Right cardiac atrium (tissue), 5 donors: ENCODE measurements around the gene TSC22D4. TPM values are rescaled to one million over a fixed set of nuclear protein-coding genes. Genes with fewer than 3 reads are reported as not detected.
"Not testable (repeated sequence)": the region's sequence is repeated elsewhere in the genome, so short reads cannot be mapped to it uniquely, and the experiment has no call there.

Source experiments
- ATAC-seq, 2 donors: fragments of 200-7000 bp; cut with Tn5 transposase; one replicate each; pipeline versions ENCODE4 v1.8.0 to v1.9.1; 2020; ENCODE audit warnings: moderate library complexity in 2 of 2, mild to moderate bottlenecking in 1 of 2
- DNase-seq, 3 donors: peaks; one replicate each; pipeline ENCODE4 v3.0.0-alpha.2; 2020
- H3K27ac ChIP-seq: one replicate; pipeline ENCODE4 v1.5.1; 2013; ENCODE audit warnings: mild to moderate bottlenecking, low read length, control low read depth, moderate library complexity
- H3K27me3 ChIP-seq: one replicate; pipeline ENCODE4 v1.6.1; 2013; ENCODE audit not compliant: control insufficient read depth, insufficient read depth
- H3K4me1 ChIP-seq: one replicate; pipeline ENCODE4 v1.6.1; 2013; ENCODE audit warnings: low read length; ENCODE audit not compliant: control insufficient read depth, insufficient read depth
- H3K4me3 ChIP-seq: one replicate; pipeline ENCODE4 v1.5.1; 2013; ENCODE audit warnings: low read length, control low read depth
- H3K9me3 ChIP-seq: one replicate; pipeline ENCODE4 v1.6.1; 2013; ENCODE audit warnings: low read length; ENCODE audit not compliant: control insufficient read depth
- WGBS: extraction: QIAGEN DNeasy Blood & Tissue Kit; methylation state at CpG from one replicate; pipeline ENCODE4 v1.1.7; 2013; 5-methylcytosine and 5-hydroxymethylcytosine counted together
- intact Hi-C, 4 donors: fragments of 100-400 bp; cut with DNase I; formaldehyde crosslinking; loops; one replicate each; pipeline versions ENCODE4 v1.11.0 to v1.14.0; 2022 to 2023
- polyA plus RNA-seq: library from polyadenylated mRNA; stranded (reverse); fragments of 200-250 nt; gene quantifications from one replicate; pipeline ENCODE4 v1.2.3, GENCODE V29; 2013
- total RNA-seq, 4 donors: library from RNA; stranded (reverse); fragmentation: NEBNext Ultra II Directional; extraction: Animal tissue kit (Norgen Biotek cat#: 25700); gene quantifications; one replicate each; pipeline ENCODE4 v1.2.1, GENCODE V29; 2021
- donor health status: healthy with polysubstance abuse.
- donor health status: DM: no; HTN: yes; CAD: no.
- donor health status: DM: no; HTN: no; CAD: no.
- donor health status: DM: no; HTN: yes; CAD: no; lungs with severe emphysema.
- donor health status: DM: yes; HTN: yes; CAD: no.

The TSC22D4 gene
- total and polyA plus RNA-seq, 5 donors = 36.7 to 63.6 (median 55.1) TPM

DNA sequence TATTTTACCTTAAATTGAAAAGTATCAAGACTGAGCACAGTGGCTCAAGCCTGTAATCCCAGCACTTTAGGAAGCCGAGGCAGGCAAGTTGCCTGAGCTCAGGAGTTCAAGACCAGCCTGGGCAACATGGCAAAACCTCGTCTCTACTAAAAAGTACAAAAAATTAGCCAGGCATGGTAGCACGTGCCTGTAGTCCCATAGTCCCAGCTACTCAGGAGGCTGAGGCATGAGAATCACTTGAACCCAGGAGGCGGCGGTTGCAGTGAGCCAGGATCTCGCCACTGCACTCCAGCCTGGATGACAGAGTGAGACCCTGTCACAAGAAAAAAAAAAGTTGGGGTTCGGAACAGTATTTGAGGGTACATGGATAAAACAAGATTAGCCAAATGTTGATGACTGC, 39.8 kb downstream of the TSC22D4 start:
- H3K4me3 ChIP-seq, H3K9me3 ChIP-seq, ATAC-seq, DNase-seq, intact Hi-C loops, H3K4me1 ChIP-seq, H3K27me3 ChIP-seq, H3K27ac ChIP-seq: not testable (repeated sequence)
- 90% methylated on average over 7 of the region's 7 CpGs for WGBS

DNA sequence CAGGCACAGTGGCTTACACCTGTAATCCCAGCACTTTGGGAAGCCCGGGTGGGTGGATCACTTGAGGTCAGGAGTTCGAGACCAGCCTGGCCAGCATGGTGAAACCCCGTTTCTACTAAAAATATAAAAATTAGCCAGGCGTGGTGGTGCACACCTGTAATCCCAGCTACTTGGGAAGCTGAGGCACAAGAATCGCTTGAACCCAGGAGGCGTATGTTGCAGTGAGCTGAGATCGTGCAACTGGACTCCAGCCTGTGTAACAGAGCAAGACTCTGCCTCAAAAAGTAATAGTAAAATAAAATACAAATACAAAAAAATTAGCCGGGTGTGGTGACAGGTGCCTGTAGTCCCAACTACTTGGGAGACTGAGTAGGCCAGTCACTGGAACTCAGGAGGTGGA, 40.3 kb downstream of the TSC22D4 start:
- H3K4me3 ChIP-seq, H3K9me3 ChIP-seq, H3K27ac ChIP-seq, ATAC-seq, intact Hi-C loops, H3K4me1 ChIP-seq, DNase-seq, H3K27me3 ChIP-seq: not testable (repeated sequence)
- 93% methylated on average over 8 of the region's 8 CpGs for WGBS

DNA sequence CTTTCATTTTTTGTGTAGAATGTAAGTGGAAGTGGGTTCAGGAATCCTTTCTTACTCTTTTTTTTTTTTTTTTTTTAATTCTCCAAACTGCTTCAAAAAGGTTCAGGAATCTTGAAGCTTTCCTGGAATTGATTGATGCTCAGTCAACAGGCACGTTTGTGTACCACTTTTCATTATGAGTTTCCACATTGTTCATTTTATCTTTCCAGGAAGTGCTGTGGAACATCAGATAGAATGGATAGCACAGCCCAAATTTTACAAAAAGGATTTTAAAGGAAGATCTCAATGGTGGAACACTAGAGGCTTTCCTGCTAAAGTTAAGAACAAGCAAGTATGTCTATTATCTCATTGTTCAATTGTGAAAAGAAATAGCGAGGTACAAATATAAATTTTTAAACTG, 40.8 kb downstream of the TSC22D4 start:
- ATAC-seq = no peak
- intact Hi-C loops = no loop called here
- H3K27ac ChIP-seq = no peak overlapping the region
- H3K9me3 ChIP-seq = no peaks in the 10 kb centered on the region
- no peaks in the 10 kb centered on the region for H3K27me3 ChIP-seq
- 46% methylated on average over 2 of the region's 2 CpGs for WGBS
- DNase-seq = no peak
- peaks cover 6% of the 10 kb centered on the region for H3K4me1 ChIP-seq
- no peak overlapping the region for H3K4me3 ChIP-seq

DNA sequence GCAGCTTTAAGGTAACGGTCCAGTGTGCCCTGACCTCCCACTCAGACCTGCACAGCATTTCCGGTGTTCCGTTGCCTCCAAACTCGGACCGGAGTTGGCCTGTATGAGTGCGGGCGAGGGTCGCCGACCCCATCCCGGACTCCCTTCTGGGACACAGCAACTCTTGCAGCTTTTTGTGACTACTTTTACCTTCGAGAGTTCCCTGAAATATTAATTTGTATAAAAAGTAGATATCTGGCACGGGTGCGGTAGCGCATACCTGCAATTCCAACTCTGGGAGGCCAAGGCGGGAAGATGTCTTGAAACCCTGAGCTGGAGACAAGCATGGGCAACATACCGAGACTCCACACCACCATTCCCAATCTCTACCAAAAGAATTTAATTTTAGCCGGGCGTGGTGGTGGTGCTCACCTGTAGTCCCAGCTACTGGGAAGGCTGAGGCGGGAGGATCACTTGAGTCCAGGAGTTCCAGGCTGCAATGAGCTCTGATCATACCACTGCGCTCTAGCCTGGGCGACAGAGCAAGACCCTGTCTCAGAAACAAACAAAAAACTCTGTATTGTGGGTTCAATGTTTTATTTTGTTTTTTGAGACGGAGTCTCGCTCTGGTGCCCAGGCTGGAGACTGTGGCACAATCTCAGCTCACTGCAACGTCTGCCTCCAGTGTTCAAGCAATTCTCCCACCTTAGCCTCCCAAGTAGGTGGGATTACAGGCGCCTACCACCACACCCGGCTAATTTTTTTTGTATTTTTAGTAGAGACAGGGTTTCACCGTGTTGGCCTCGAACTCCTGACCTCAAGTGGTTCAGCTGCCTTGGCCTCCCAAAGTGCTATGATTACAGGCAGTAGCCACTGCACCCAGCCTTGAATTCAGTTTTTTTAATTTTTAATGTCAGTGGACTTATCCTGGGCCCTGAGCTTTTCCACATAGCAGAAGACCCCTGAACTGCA, 41.6 kb downstream of the TSC22D4 start:
- peaks cover 6% of the 10 kb centered on the region for H3K4me1 ChIP-seq
- H3K27ac ChIP-seq = no peak overlapping the region

DNA sequence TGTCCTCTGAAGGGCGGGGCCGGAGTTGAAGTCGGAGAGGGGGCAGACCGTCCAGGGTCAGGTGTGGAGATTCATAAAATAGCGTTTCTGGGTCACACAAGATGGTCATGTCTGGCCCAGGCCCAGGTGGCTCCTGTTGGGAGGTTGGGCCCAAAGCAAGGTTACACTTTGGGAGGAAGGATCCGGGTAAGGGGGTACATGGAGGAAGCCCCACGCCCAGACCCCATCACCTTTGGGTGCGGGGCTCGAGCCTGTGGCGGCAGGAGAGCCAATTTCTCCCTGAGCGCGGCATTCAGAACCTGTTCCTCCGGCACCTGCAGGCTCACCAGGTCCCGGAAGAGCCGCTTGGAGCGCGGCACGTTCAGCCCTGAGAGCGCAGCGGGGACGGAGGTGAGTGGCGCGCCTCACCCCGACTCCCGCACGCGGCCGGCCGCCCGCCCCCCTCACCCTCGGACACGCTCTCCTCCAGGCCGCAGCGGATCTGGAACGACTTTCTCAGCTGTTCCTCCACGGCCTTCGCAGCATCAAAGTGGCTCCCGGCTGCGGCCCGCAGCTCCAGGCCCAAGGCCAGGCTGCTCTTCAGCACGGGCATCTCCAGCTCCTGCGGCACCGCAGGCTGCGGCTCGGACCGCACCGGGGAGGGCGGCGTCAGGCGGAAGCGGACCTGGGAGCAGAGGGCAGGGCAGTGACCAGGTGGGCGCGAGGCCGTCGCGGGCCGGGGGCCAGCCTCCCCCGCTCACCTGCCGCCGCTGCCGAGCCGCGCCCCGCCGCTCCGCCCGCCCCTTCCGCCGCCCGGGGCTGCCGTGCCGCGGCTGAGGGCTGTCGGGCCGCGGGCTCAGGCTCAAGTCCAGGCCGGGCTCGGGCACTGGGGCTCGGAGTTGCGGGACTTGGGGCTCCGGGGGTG, 43.4 kb downstream of the TSC22D4 start:
- DNase-seq (peak; percentile 40 to 72 (median 71)), ATAC-seq (peak; percentile 15 to 37)
- no peaks in the 10 kb centered on the region for H3K27me3 ChIP-seq
- peaks cover 12% of the 10 kb centered on the region for H3K4me1 ChIP-seq
- intact Hi-C loops = no loop called here
- no peaks in the 10 kb centered on the region for H3K9me3 ChIP-seq
- peak overlapping the region; percentile 90 for H3K27ac ChIP-seq
- WGBS = 2% methylated on average over 81 of the region's 81 CpGs
- peak overlapping the region; percentile 93 for H3K4me3 ChIP-seq

More for the DNA sequence above, 41.6 kb downstream of the TSC22D4 start:
- WGBS = 91% methylated on average over 28 of the region's 28 CpGs
- H3K9me3 ChIP-seq = no peaks in the 10 kb centered on the region
- H3K27me3 ChIP-seq = no peaks in the 10 kb centered on the region
- ATAC-seq (peak in 1 of 2 donors; percentile 2), DNase-seq (peak in 1 of 3 donors; percentile 55)
- intact Hi-C loops = no loop called here
- no peak overlapping the region for H3K4me3 ChIP-seq

DNA sequence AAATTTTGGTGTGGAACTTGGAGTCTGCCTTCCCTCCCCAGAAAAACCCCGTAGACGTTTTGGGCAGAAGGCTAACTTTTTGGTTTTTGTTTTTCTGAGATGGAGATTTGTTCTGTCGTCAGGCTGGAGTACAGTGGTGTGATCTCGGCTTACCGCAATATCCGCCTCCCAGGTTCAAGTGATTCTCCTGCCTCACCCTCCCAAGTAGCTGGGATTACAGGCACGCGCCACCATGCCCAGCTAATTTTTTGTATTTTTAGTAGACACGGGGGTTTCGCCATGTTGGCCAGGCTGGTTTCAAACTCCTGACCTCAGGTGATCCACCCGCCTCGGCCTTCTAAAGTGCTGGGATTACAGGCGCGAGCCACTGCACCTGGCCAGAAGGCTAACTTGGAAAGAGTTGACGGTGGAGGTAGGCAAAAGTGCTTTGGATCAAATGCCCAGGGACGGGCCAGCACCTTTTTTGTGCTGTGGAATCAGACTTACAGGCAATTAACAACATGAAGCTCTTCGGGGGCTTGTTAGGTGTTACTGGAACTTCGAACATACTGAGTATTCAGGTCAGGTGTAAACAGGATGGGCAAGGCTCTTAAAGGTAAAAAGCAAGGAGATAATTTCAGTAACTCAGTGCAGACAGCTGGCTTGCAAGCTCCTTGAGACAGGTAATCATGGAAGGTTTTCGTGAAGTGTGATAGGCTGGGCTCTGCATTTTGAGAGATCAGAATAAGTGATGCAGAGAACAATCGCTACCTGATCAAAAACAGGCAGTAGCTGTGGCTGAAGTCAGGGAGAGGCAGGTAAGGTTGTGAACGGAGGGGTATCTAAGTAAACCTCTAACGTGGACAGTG, 44.5 kb downstream of the TSC22D4 start:
- Histone ChIP-seq H3K9me3 (no peaks in the 10 kb centered on the region), H3K27ac (no peak overlapping the region), H3K27me3 (no peaks in the 10 kb centered on the region), H3K4me1 (peaks cover 12% of the 10 kb centered on the region), H3K4me3 (no peak overlapping the region)
- intact Hi-C loops = no loop called here
- no peak for DNase-seq
- WGBS = 86% methylated on average over 22 of the region's 22 CpGs
- no peak for ATAC-seq

DNA sequence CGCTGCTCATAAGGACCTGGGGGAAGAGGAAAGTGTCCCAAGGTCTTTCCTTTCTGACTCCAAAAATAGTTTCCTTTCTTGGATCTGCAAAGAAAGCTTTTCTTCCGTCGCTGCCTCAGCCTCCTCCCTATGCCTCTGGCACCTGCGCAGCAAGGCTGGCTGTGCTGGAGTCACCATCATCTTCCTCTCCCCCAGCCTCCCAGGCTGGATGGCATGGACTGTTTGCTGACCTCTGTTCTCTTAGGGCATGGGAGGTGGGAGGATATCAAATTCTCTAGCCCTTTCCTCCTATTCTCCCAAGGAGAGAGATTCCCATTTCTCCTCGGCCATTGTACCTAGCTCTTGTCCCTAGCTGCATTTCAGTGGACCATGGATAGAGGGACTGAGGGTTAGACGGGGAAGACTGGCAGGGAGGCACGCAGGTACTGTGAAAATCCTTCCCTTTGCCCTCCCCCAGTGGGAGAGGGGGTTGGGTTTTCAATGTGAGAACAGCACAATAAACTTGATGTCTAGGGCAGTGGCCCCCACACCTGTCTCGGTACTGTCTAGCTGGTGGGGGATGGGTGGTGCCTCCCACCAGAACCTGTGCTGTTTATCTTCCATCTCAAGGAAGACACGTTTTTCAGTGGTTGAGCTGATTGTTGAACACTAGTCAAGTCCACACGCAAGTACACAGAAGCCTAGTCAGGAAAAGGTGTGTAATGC, 45.3 kb downstream of the TSC22D4 start:
- no peak overlapping the region for H3K27ac ChIP-seq
- whole genome bisulfite sequencing = 73% methylated on average over 10 of the region's 10 CpGs

DNA sequence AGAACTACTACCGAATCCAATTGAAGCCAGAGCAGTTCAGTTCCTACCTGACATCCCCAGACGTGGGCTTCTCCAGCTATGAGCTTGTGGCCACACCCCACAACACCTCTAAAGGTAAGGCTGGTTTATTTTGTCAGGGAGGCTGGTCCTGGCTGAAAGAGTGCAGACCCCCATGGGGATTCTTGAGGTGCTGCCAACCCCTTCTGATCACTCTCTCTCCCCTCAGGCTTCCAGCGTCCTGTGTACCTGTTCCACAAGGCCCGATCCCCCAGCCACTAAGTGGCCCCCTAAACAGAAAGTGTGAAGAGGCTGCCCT, 45.8 kb downstream of the TSC22D4 start:
- WGBS = 59% methylated on average over 4 of the region's 4 CpGs
- intact Hi-C loops = no loop called here
- Histone ChIP-seq H3K27ac (no peak overlapping the region), H3K4me3 (no peak overlapping the region), H3K27me3 (no peaks in the 10 kb centered on the region), H3K4me1 (peaks cover 12% of the 10 kb centered on the region), H3K9me3 (no peaks in the 10 kb centered on the region)
- DNase-seq (no peak), ATAC-seq (no peak)

More for the DNA sequence above, 45.3 kb downstream of the TSC22D4 start:
- intact Hi-C loops = no loop called here
- H3K4me3 ChIP-seq = no peak overlapping the region
- ATAC-seq (no peak), DNase-seq (no peak)
- peaks cover 12% of the 10 kb centered on the region for H3K4me1 ChIP-seq
- no peaks in the 10 kb centered on the region for H3K27me3 ChIP-seq
- H3K9me3 ChIP-seq = no peaks in the 10 kb centered on the region

DNA sequence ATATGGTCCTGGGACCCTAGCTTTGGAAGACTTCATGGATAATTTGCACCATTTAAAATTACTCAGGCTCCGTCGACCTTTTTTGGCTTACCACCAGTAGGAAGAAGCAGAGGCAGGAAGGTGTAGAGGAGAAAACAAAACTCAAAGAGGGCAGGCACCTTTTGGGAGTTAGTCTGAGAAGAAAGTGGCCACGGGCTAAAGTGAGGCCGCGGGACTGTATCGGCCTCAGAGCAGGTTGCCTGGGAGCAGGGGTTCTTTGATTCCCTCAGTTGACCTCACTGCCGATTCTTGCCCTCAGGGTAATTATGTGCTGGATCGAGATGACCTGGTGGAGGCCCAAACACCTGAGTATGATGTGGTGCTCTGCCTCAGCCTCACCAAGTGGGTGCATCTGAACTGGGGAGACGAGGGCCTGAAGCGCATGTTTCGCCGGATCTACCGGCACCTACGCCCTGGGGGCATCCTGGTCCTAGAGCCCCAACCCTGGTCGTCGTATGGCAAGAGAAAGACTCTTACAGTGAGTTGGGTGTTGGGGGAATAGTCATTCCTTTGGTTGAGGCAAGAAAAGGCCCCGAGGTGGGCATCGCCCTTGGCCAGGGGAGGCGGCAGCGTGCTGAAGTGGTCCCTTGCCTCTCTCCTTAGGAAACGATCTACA, 46.3 kb downstream of the TSC22D4 start:
- no peaks in the 10 kb centered on the region for H3K27me3 ChIP-seq
- DNase-seq = no peak
- no peak overlapping the region for H3K27ac ChIP-seq
- H3K4me3 ChIP-seq = no peak overlapping the region
- H3K9me3 ChIP-seq = no peaks in the 10 kb centered on the region
- intact Hi-C loops = no loop called here
- WGBS = 85% methylated on average over 21 of the region's 21 CpGs
- peaks cover 12% of the 10 kb centered on the region for H3K4me1 ChIP-seq
- ATAC-seq = no peak

DNA sequence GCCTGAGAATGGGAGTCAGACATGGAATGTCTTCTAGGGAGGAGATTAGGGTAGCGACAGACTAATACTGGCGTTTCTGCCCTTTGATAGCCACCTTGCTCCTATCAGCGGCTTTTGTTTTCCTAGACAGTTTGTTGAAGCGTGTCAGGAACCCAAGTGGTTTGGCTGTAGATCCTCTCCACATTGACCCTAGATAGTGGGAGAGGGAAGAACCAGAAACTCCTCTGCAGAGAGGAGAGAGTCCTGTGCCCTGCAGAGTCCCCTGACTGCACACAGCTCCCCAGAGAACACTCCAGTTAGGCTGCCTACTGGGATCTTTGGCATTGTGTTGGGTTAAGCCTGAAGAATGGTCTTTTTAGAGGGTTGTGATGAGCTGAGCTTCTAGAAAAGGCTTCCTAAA, 47.0 kb downstream of the TSC22D4 start:
- Histone ChIP-seq H3K4me3 (no peak overlapping the region), H3K9me3 (no peaks in the 10 kb centered on the region), H3K27ac (no peak overlapping the region), H3K27me3 (no peaks in the 10 kb centered on the region), H3K4me1 (peaks cover 12% of the 10 kb centered on the region)
- WGBS = 53% methylated on average over 4 of the region's 4 CpGs
- no peak for ATAC-seq
- no peak for DNase-seq
- intact Hi-C loops = no loop called here
